Endothelial cell of umbilical vein (primary cell): ENCODE measurements around the gene HOXD10. TPM values are rescaled to one million over a fixed set of nuclear protein-coding genes. Genes with fewer than 3 reads are reported as not detected.

ENCODE experiments used
- BruUV-seq: library from RNA; stranded (reverse); fragments of 400-500 nt; replicated peaks from 2 replicates; lab custom pipeline; 2021; lab: Mats Ljungman, UMichigan
- CTCF ChIA-PET: fragments of 300-600, 350-600 bp; sonication (Branson Sonifier 250); formaldehyde crosslinking; loops from one replicate; lab custom pipeline; 2021; ENCODE audit warnings: antibody characterized with exemption, inconsistent platforms; lab: Charles Lee
- POLR2A ChIA-PET: fragments of 300-600, 350-600 bp; sonication (Branson Sonifier 250); formaldehyde crosslinking; loops from one replicate; lab custom pipeline; 2021; ENCODE audit warnings: antibody characterized with exemption, inconsistent platforms; lab: Charles Lee
- DNase-seq: peaks from one replicate; pipeline ENCODE4 v3.0.0-alpha.2; 2011; ENCODE audit warnings: low read depth, low spot score
- FAIRE-seq: peaks from 2 replicates; lab custom pipeline; 2011; peaks lifted over from hg19 to GRCh38; lab: Jason Lieb, UNC
- H2AFZ ChIP-seq: 2 replicates; pipeline ENCODE4 v1.6.0; 2012; ENCODE audit warnings: low read depth, low read length, control low read depth, inconsistent platforms
- H3K27ac ChIP-seq: 2 replicates; pipeline ENCODE4 v1.5.1; 2011; ENCODE audit warnings: low read depth, mild to moderate bottlenecking, control low read depth, low read length, moderate library complexity; ENCODE audit not compliant: insufficient read depth
- H3K27me3 ChIP-seq, 2 experiments: 2 replicates each; pipeline versions ENCODE4 v1.6.0 to v1.6.1; 2011; ENCODE audit warnings: low read length in 2 of 2, mixed read lengths in 1 of 2; ENCODE audit not compliant: control insufficient read depth in 2 of 2, insufficient read depth in 2 of 2
- H3K36me3 ChIP-seq, 2 experiments: 2 replicates in 1 of 2; 3 replicates in 1 of 2; pipeline ENCODE4 v1.5.1; 2011; ENCODE audit warnings: low read length in 2 of 2, mild to moderate bottlenecking in 1 of 2, moderate library complexity in 1 of 2; ENCODE audit not compliant: control insufficient read depth in 2 of 2, insufficient read depth in 2 of 2; ENCODE audit errors: extremely low read depth in 1 of 2
- H3K4me1 ChIP-seq: 3 replicates; pipeline ENCODE4 v1.5.1; 2011; ENCODE audit warnings: mild to moderate bottlenecking, low read length; ENCODE audit not compliant: control insufficient read depth, insufficient read depth; ENCODE audit errors: extremely low read depth
- H3K4me2 ChIP-seq: 2 replicates; pipeline ENCODE4 v1.6.1; 2011; ENCODE audit warnings: low read length, control low read depth, mixed read lengths; ENCODE audit not compliant: insufficient read depth
- H3K4me3 ChIP-seq, 3 experiments: fragments of 200-600 bp in 1 of 3; sonication (generic), shearing (Covaris generic) in 1 of 3; replicated peaks in 1 of 3; 2 replicates each; pipeline ENCODE4 v1.5.1; 2011 to 2016; ENCODE audit warnings: control low read depth in 3 of 3, low read length in 3 of 3, mild to moderate bottlenecking in 2 of 3, inconsistent platforms in 1 of 3, low read depth in 1 of 3, moderate library complexity in 1 of 3; ENCODE audit not compliant: insufficient read depth in 1 of 3
- H3K79me2 ChIP-seq: 2 replicates; pipeline ENCODE4 v1.6.0; 2012; ENCODE audit warnings: low read length, inconsistent platforms; ENCODE audit not compliant: control insufficient read depth, insufficient read depth
- H3K9ac ChIP-seq: replicated peaks from 2 replicates; pipeline ENCODE3; 2011; ENCODE audit warnings: low read length, control low read depth; ENCODE audit not compliant: insufficient read depth; ENCODE audit errors: extremely low read depth
- H3K9me1 ChIP-seq: replicated peaks from 3 replicates; pipeline ENCODE4 v1.6.0; 2011; ENCODE audit warnings: mild to moderate bottlenecking, low read length; ENCODE audit not compliant: control insufficient read depth, insufficient read depth; ENCODE audit errors: extremely low read depth
- H3K9me3 ChIP-seq: replicated peaks from 2 replicates; pipeline ENCODE4 v1.5.1; 2012; ENCODE audit warnings: low read length, inconsistent platforms; ENCODE audit not compliant: control insufficient read depth, insufficient read depth
- H4K20me1 ChIP-seq: replicated peaks from 2 replicates; pipeline ENCODE3; 2011; ENCODE audit warnings: mild to moderate bottlenecking, low read length; ENCODE audit not compliant: control insufficient read depth, insufficient read depth; ENCODE audit errors: extremely low read depth
- EZH2 ChIP-seq: IDR thresholded peaks from 2 replicates; pipeline ENCODE4 v1.6.1; 2012; ENCODE audit warnings: borderline replicate concordance, low read depth, mild to moderate bottlenecking, moderate library complexity, low read length, inconsistent platforms; ENCODE audit not compliant: severe bottlenecking
- FOS ChIP-seq: IDR thresholded peaks from 2 replicates; pipeline ENCODE4 v1.6.1; 2011; ENCODE audit warnings: mild to moderate bottlenecking, low read length, moderate library complexity, borderline replicate concordance; ENCODE audit not compliant: insufficient read depth
- GATA2 ChIP-seq: IDR thresholded peaks from 2 replicates; pipeline ENCODE4 v1.7.0; 2011; ENCODE audit warnings: low read depth, mild to moderate bottlenecking, moderate library complexity, mixed read lengths, low read length; ENCODE audit not compliant: insufficient read length, insufficient read depth
- JUN ChIP-seq: IDR thresholded peaks from 2 replicates; pipeline ENCODE4 v1.6.1; 2011; ENCODE audit warnings: borderline replicate concordance, low read depth; ENCODE audit not compliant: insufficient read length, insufficient read depth
- MYC ChIP-seq: IDR thresholded peaks from one replicate; pipeline ENCODE4 v1.6.1; 2011; ENCODE audit warnings: mild to moderate bottlenecking, low read depth, low read length
- POLR2A ChIP-seq: IDR thresholded peaks from 2 replicates; pipeline ENCODE4 v1.6.1; 2012; ENCODE audit warnings: low read depth, mild to moderate bottlenecking, control low read depth, low read length
- POLR2AphosphoS5 ChIP-seq: IDR thresholded peaks from 2 replicates; pipeline ENCODE4 v1.6.1; 2012; ENCODE audit warnings: low read depth, mild to moderate bottlenecking, control low read depth, low read length, moderate library complexity; ENCODE audit not compliant: insufficient read depth
- dilution Hi-C: fragments of 300-500 bp; cut with MboI; formaldehyde crosslinking; loops from one replicate; pipeline ENCODE4 v1.15.0; 2019; ENCODE audit warnings: low sequenced_read_pairs; ENCODE audit not compliant: extremely low pct_ligation_motif_present
- intact Hi-C: fragments of 100-400 bp; cut with micrococcal nuclease; formaldehyde crosslinking; loops from one replicate; pipeline ENCODE4 v1.10.0; 2022
- polyA plus RNA-seq, 4 experiments: library from polyadenylated mRNA; depleted of rRNA in 3 of 4; stranded (reverse) in 3 of 4; unstranded in 1 of 4; fragments of >200 nt; gene quantifications; 2 replicates each; pipeline versions ENCODE4 v1.2.1 to v1.2.3, GENCODE V29; 2011 to 2012; ENCODE audit warnings: missing spikeins in 1 of 4
- total RNA-seq: library from RNA; stranded (reverse); gene quantifications from 2 replicates; pipeline ENCODE4 v1.2.3, GENCODE V29; 2021
- TF ChIP-seq, protein P1 (sequence below), 2 donors: IDR thresholded peaks; 1 replicate in 1 of 2; 2 replicates in 1 of 2; pipeline ENCODE4 v1.5.1; 2011; ENCODE audit warnings: low read length in 2 of 2, mild to moderate bottlenecking in 2 of 2, moderate library complexity in 2 of 2, control low read depth in 1 of 2, inconsistent platforms in 1 of 2, low read depth in 1 of 2; ENCODE audit not compliant: insufficient read depth in 1 of 2; ENCODE audit errors: extremely low read depth in 1 of 2
- TF ChIP-seq, protein P2 (sequence below): IDR thresholded peaks from 2 replicates; pipeline ENCODE4 v1.6.1; 2011; ENCODE audit not compliant: insufficient read depth, insufficient read length

HOXD10 gene
- total and polyA plus RNA-seq, 2 donors (not counting 3 experiments of a cell fraction or from before 2014, with no cell fraction given): not detected

GRCh38 chr2:176088937-176089842 is 27.4 kb upstream of the HOXD10 start:
- Histone ChIP-seq H3K27me3 (peaks cover 87 to 98% of the 10 kb centered on the region in 2 experiments), H3K79me2 (no peaks in the 10 kb centered on the region), H3K4me3 (no peak overlapping the region), H3K9ac (no peak overlapping the region), H3K9me1 (no peaks in the 10 kb centered on the region), H2AFZ (no peak overlapping the region), H3K4me2 (no peak overlapping the region), H4K20me1 (peaks cover 3% of the 10 kb centered on the region), H3K27ac (no peak overlapping the region), H3K9me3 (no peaks in the 10 kb centered on the region), H3K36me3 (no peaks in the 10 kb centered on the region), H3K4me1 (no peaks in the 10 kb centered on the region)
- TF ChIP-seq GATA2: no peak
- no peak for TF ChIP-seq FOS
- no peak for TF ChIP-seq POLR2AphosphoS5
- no peak for TF ChIP-seq MYC
- no peak for TF ChIP-seq JUN
- no peak for TF ChIP-seq EZH2
- TF ChIP-seq, protein P1, sequence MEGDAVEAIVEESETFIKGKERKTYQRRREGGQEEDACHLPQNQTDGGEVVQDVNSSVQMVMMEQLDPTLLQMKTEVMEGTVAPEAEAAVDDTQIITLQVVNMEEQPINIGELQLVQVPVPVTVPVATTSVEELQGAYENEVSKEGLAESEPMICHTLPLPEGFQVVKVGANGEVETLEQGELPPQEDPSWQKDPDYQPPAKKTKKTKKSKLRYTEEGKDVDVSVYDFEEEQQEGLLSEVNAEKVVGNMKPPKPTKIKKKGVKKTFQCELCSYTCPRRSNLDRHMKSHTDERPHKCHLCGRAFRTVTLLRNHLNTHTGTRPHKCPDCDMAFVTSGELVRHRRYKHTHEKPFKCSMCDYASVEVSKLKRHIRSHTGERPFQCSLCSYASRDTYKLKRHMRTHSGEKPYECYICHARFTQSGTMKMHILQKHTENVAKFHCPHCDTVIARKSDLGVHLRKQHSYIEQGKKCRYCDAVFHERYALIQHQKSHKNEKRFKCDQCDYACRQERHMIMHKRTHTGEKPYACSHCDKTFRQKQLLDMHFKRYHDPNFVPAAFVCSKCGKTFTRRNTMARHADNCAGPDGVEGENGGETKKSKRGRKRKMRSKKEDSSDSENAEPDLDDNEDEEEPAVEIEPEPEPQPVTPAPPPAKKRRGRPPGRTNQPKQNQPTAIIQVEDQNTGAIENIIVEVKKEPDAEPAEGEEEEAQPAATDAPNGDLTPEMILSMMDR (IDR thresholded peaks at IDR 0.05; ENCODE audit: extremely low read depth in 1 of 2, insufficient read depth in 1 of 2, low read depth in 1 of 2, low read length in 2 of 2): no peak
- TF ChIP-seq POLR2A: no peak
- TF ChIP-seq, protein P2, sequence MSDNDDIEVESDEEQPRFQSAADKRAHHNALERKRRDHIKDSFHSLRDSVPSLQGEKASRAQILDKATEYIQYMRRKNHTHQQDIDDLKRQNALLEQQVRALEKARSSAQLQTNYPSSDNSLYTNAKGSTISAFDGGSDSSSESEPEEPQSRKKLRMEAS: no peak
- DNase-seq (no peak), FAIRE-seq (no peak)
- intact Hi-C loops: loop anchor here (1.0 kb wide), 1 partner anchor 723 kb away; no protein-coding TSS in a partner anchor
- dilution Hi-C loops: no loop called here
- no TSS peak for BruUV-seq
- POLR2A ChIA-PET: no interaction called here
- CTCF ChIA-PET: interaction anchor here (1.1 to 6.1 kb wide), 8 partner anchors 9 to 1392 kb away, joined by 4 to 102 read pairs (median 10); no protein-coding TSS in a partner anchor
